Activated T-cell treated with anti-CD3 and anti-CD28 coated beads, Interleukin-2, amount 50 U/mL, for 4 hours (primary cell): ENCODE data around the gene RASGRP2. TPM values are rescaled to one million over a fixed set of nuclear protein-coding genes. Genes with fewer than 3 reads are reported as not detected.

Experiments used
- ATAC-seq, 2 donors: fragments of 200-7000 bp; cut with Tn5 transposase; one replicate each; pipeline ENCODE4 v1.10.0; 2021
- DNase-seq: peaks from one replicate; pipeline ENCODE4 v3.0.0-alpha.2; 2020
- H3K27me3 Mint-ChIP-seq: one replicate; pipeline ENCODE4 v1.8.0; 2021; ENCODE audit warnings: low read depth, mixed read lengths
- H3K36me3 Mint-ChIP-seq: one replicate; pipeline ENCODE4 v1.8.0; 2022; ENCODE audit warnings: mixed read lengths; ENCODE audit not compliant: insufficient read depth
- H3K4me1 Mint-ChIP-seq: one replicate; pipeline ENCODE4 v1.8.0; 2021; ENCODE audit warnings: low read depth, mixed read lengths
- H3K4me3 Mint-ChIP-seq: one replicate; pipeline ENCODE4 v1.8.0; 2021; ENCODE audit warnings: mild to moderate bottlenecking, moderate library complexity, mixed read lengths
- H3K9me3 Mint-ChIP-seq: one replicate; pipeline ENCODE4 v1.8.0; 2021; ENCODE audit warnings: mixed read lengths
- total RNA-seq, 3 donors: library from RNA; stranded (reverse); gene quantifications; one replicate each; pipeline ENCODE4 v1.2.1, GENCODE V29; 2021

RASGRP2 gene
- total RNA-seq, 3 donors from 2014 or later = 2.6 to 3.7 (median 2.9) TPM

- no peaks in the 10 kb centered on the region for H3K27me3 Mint-ChIP-seq
- DNase-seq (no peak), ATAC-seq (no peak)
- H3K36me3 Mint-ChIP-seq = peaks cover 62% of the 10 kb centered on the region
- H3K4me3 Mint-ChIP-seq = peak overlapping the region; percentile 42
- peaks cover 92% of the 10 kb centered on the region for H3K4me1 Mint-ChIP-seq
- no peaks in the 10 kb centered on the region for H3K9me3 Mint-ChIP-seq
These were observed 20.8 kb upstream of the RASGRP2 start for GRCh38 chr11:64764753-64765152.

- ATAC-seq (peak; percentile 3 to 18), DNase-seq (peak; percentile 47)
- Mint-ChIP-seq H3K36me3 (peaks cover 56% of the 10 kb centered on the region), H3K9me3 (no peaks in the 10 kb centered on the region), H3K27me3 (no peaks in the 10 kb centered on the region), H3K4me1 (peaks cover 92% of the 10 kb centered on the region), H3K4me3 (peak overlapping the region; percentile 42)
These were observed 20.2 kb upstream of the RASGRP2 start for GRCh38 chr11:64764040-64764611.

GRCh38 chr11:64763526-64764039 is 19.6 kb upstream of the RASGRP2 start:
- Mint-ChIP-seq H3K27me3 (no peaks in the 10 kb centered on the region), H3K4me3 (peak overlapping the region; percentile 42)
- ATAC-seq = no peak

GRCh38 chr11:64762674-64763525 is 19.0 kb upstream of the RASGRP2 start:
- H3K36me3 Mint-ChIP-seq = peaks cover 44% of the 10 kb centered on the region
- no peaks in the 10 kb centered on the region for H3K27me3 Mint-ChIP-seq
- peak overlapping the region; percentile 57 for H3K4me3 Mint-ChIP-seq
- DNase-seq (no peak), ATAC-seq (peak; percentile 6 to 10)
- peaks cover 83% of the 10 kb centered on the region for H3K4me1 Mint-ChIP-seq
- H3K9me3 Mint-ChIP-seq = no peaks in the 10 kb centered on the region

More at GRCh38 chr11:64763526-64764039, 19.6 kb upstream of the RASGRP2 start:
- DNase-seq = no peak
- H3K36me3 Mint-ChIP-seq = peaks cover 50% of the 10 kb centered on the region
- H3K9me3 Mint-ChIP-seq = no peaks in the 10 kb centered on the region
- H3K4me1 Mint-ChIP-seq = peaks cover 90% of the 10 kb centered on the region

GRCh38 chr11:64762277-64762673 is 18.3 kb upstream of the RASGRP2 start:
- Mint-ChIP-seq H3K36me3 (peaks cover 39% of the 10 kb centered on the region), H3K9me3 (no peaks in the 10 kb centered on the region), H3K27me3 (no peaks in the 10 kb centered on the region), H3K4me1 (peaks cover 77% of the 10 kb centered on the region), H3K4me3 (peak overlapping the region; percentile 24)
- no peak for DNase-seq
- ATAC-seq = no peak

GRCh38 chr11:64760759-64761420 is 16.9 kb upstream of the RASGRP2 start:
- Mint-ChIP-seq H3K9me3 (no peaks in the 10 kb centered on the region), H3K27me3 (no peaks in the 10 kb centered on the region), H3K4me3 (peak overlapping the region; percentile 8), H3K4me1 (peaks cover 67% of the 10 kb centered on the region), H3K36me3 (peaks cover 33% of the 10 kb centered on the region)
- peak in 1 of 2 donors; percentile 2 for ATAC-seq
- DNase-seq = no peak

GRCh38 chr11:64759722-64760719 is 16.1 kb upstream of the RASGRP2 start, which contains the start of gene PYGM:
Gene PYGM, minus strand, starts transcription at chr11:64759974. Its CDS starts 76 bp downstream, at chr11:64759898.
- H3K27me3 Mint-ChIP-seq = no peaks in the 10 kb centered on the region
- ATAC-seq = peak; percentile 6 to 12
- H3K4me3 Mint-ChIP-seq = no peak within 1 kb of the TSS
- no peak for DNase-seq
- H3K36me3 Mint-ChIP-seq = peaks cover 30% of the 10 kb centered on the region
- H3K9me3 Mint-ChIP-seq = no peaks in the 10 kb centered on the region
- H3K4me1 Mint-ChIP-seq = peaks cover 62% of the 10 kb centered on the region

GRCh38 chr11:64759131-64759721 is 15.3 kb upstream of the RASGRP2 start:
- ATAC-seq = no peak
- peaks cover 54% of the 10 kb centered on the region for H3K4me1 Mint-ChIP-seq

GRCh38 chr11:64758330-64759079 is 14.6 kb upstream of the RASGRP2 start:
- Mint-ChIP-seq H3K4me1 (peaks cover 47% of the 10 kb centered on the region), H3K9me3 (no peaks in the 10 kb centered on the region), H3K4me3 (no peak overlapping the region), H3K27me3 (no peaks in the 10 kb centered on the region), H3K36me3 (peaks cover 16% of the 10 kb centered on the region)
- ATAC-seq (no peak), DNase-seq (no peak)

More at GRCh38 chr11:64759131-64759721, 15.3 kb upstream of the RASGRP2 start:
- DNase-seq = no peak
- Mint-ChIP-seq H3K4me3 (no peak overlapping the region), H3K9me3 (no peaks in the 10 kb centered on the region), H3K27me3 (no peaks in the 10 kb centered on the region), H3K36me3 (peaks cover 22% of the 10 kb centered on the region)

GRCh38 chr11:64757549-64758329 is 13.8 kb upstream of the RASGRP2 start:
- no peak overlapping the region for H3K4me3 Mint-ChIP-seq
- peaks cover 12% of the 10 kb centered on the region for H3K36me3 Mint-ChIP-seq
- DNase-seq (no peak), ATAC-seq (no peak)
- H3K27me3 Mint-ChIP-seq = no peaks in the 10 kb centered on the region
- H3K4me1 Mint-ChIP-seq = peaks cover 39% of the 10 kb centered on the region
- H3K9me3 Mint-ChIP-seq = no peaks in the 10 kb centered on the region

GRCh38 chr11:64755681-64756361 is 11.9 kb upstream of the RASGRP2 start:
- Mint-ChIP-seq H3K27me3 (no peaks in the 10 kb centered on the region), H3K36me3 (peaks cover 15% of the 10 kb centered on the region)

More at GRCh38 chr11:64755681-64756361, 11.9 kb upstream of the RASGRP2 start:
- ATAC-seq (no peak), DNase-seq (no peak)
- peaks cover 22% of the 10 kb centered on the region for H3K4me1 Mint-ChIP-seq
- H3K9me3 Mint-ChIP-seq = no peaks in the 10 kb centered on the region
- no peak overlapping the region for H3K4me3 Mint-ChIP-seq
